Coronary artery (tissue), 2 donors: ENCODE measurements around the gene WDR62.
"Not testable (repeated sequence)": the region's sequence is repeated elsewhere in the genome, so short reads cannot be mapped to it uniquely, and the experiment has no call there.

Experiments
- DNase-seq: peaks from one replicate; pipeline ENCODE4 v3.0.0-alpha.2; 2017; ENCODE audit warnings: low spot score
- H3K27ac ChIP-seq, 2 donors: fragments of 200-600 bp; sonication (generic); one replicate each; pipeline ENCODE4 v1.5.1; 2016 to 2019
- H3K4me3 ChIP-seq: fragments of 200-600 bp; sonication (generic); 2 replicates; pipeline ENCODE4 v1.5.1; 2016; ENCODE audit warnings: mild to moderate bottlenecking, moderate library complexity
- CTCF ChIP-seq: fragments of 200-600 bp; sonication (generic); IDR thresholded peaks from one replicate; pipeline ENCODE4 v1.5.1; 2019; ENCODE audit warnings: antibody characterized with exemption

Gene WDR62

GRCh38 chr19:36116344-36116637, 61.6 kb downstream of the WDR62 start:
- DNase-seq: no peak
- Histone ChIP-seq H3K4me3 (peak overlapping the region; percentile 85), H3K27ac (peak overlapping the region; percentile 60 to 95)
- TF ChIP-seq CTCF: no peak

GRCh38 chr19:36120092-36120983, 65.6 kb downstream of the WDR62 start:
- no peak for TF ChIP-seq CTCF
- no peak overlapping the region for H3K4me3 ChIP-seq
- no peak for DNase-seq
- no peak overlapping the region for H3K27ac ChIP-seq

GRCh38 chr19:36120984-36121358, 66.3 kb downstream of the WDR62 start:
- no peak for DNase-seq
- no peak for TF ChIP-seq CTCF
- Histone ChIP-seq H3K4me3 (no peak overlapping the region), H3K27ac (no peak overlapping the region)

- Histone ChIP-seq H3K27ac (no peak overlapping the region), H3K4me3 (no peak overlapping the region)
- DNase-seq: no peak
- no peak for TF ChIP-seq CTCF
Measured at GRCh38 chr19:36121486-36122124, 66.9 kb downstream of the WDR62 start.

GRCh38 chr19:36125557-36125956, 70.9 kb downstream of the WDR62 start:
- H3K27ac ChIP-seq: no peak overlapping the region
- TF ChIP-seq CTCF: no peak

GRCh38 chr19:36128392-36128736, 73.7 kb downstream of the WDR62 start:
- Histone ChIP-seq H3K4me3 (peak overlapping the region; percentile 67), H3K27ac (peak overlapping the region; percentile 89 to 90)
- TF ChIP-seq CTCF: no peak
- DNase-seq: no peak

More at GRCh38 chr19:36125557-36125956, 70.9 kb downstream of the WDR62 start:
- no peak overlapping the region for H3K4me3 ChIP-seq
- no peak for DNase-seq

- DNase-seq, H3K27ac ChIP-seq, H3K4me3 ChIP-seq: not testable (repeated sequence)
Measured at GRCh38 chr19:36131221-36131620, 76.5 kb downstream of the WDR62 start.

GRCh38 chr19:36134867-36135266, 80.2 kb downstream of the WDR62 start:
- not testable (repeated sequence) for DNase-seq, H3K4me3 ChIP-seq, H3K27ac ChIP-seq
